ENCODE measurements around the gene MAML2. TPM values are rescaled to one million over a fixed set of nuclear protein-coding genes. Genes with fewer than 3 reads are reported as not detected.

The MAML2 gene
- total RNA-seq, 4 donors from 2014 or later: 15.9 to 31.9 (median 24.9) TPM

GRCh38 chr11:96102664-96103078, 240.3 kb downstream of the MAML2 start:
- Histone ChIP-seq H3K27ac (no peak overlapping the region), H3K4me1 (peaks cover 10 to 19% (median 18%) of the 10 kb centered on the region in 4 donors), H3K36me3 (no peaks in the 10 kb centered on the region), H3K27me3 (no peaks in the 10 kb centered on the region), H3K9me3 (no peaks in the 10 kb centered on the region), H3K4me3 (no peak overlapping the region)
- intact Hi-C loops (cut with DNase I; ENCODE audit: low total_unique reads) (no loop called here), in situ Hi-C loops (cut with MboI; ENCODE audit: low pct_ligation_motif_present in 1 of 4, low pct_unique_long_range_greater_than_20kb in 1 of 4, low sequenced_read_pairs in 3 of 4) (no loop called here)
- TF ChIP-seq, protein P1, sequence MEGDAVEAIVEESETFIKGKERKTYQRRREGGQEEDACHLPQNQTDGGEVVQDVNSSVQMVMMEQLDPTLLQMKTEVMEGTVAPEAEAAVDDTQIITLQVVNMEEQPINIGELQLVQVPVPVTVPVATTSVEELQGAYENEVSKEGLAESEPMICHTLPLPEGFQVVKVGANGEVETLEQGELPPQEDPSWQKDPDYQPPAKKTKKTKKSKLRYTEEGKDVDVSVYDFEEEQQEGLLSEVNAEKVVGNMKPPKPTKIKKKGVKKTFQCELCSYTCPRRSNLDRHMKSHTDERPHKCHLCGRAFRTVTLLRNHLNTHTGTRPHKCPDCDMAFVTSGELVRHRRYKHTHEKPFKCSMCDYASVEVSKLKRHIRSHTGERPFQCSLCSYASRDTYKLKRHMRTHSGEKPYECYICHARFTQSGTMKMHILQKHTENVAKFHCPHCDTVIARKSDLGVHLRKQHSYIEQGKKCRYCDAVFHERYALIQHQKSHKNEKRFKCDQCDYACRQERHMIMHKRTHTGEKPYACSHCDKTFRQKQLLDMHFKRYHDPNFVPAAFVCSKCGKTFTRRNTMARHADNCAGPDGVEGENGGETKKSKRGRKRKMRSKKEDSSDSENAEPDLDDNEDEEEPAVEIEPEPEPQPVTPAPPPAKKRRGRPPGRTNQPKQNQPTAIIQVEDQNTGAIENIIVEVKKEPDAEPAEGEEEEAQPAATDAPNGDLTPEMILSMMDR (IDR thresholded peaks at IDR 0.05): no peak
- TF ChIP-seq EP300 (IDR thresholded peaks at IDR 0.05; ENCODE audit: low read depth) (no peak), POLR2A (IDR thresholded peaks at IDR 0.05) (no peak)
- no peak for DNase-seq
- WGBS, 2 donors (ENCODE audit: low coverage in 1 of 2): 64 to 84% methylated on average over 2 of the region's 2 CpGs

DNA sequence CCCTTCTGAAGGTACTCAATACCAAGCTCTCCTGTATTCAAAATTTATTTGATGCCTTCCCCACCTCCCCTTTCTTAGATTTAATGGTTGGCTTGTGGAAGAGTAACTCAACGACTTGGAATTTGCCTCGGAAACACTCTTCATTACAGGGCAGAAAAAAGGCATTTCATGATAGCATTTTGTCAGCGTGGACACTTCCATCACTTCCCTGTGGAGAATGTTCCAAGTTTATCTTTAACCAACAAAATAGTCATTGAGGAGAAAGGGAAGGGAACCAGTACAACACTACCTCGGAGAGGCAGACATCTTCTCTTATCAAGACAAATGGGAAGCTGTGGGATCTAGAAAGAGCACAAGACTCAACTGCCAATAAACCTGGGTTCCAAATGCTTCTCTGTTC, 241.8 kb downstream of the MAML2 start:
- H3K36me3 ChIP-seq: no peaks in the 10 kb centered on the region
- H3K27ac ChIP-seq: no peak overlapping the region
- peaks cover 15 to 34% (median 31%) of the 10 kb centered on the region in 4 donors for H3K4me1 ChIP-seq
- DNase-seq: no peak
- intact Hi-C loops (cut with DNase I; ENCODE audit: low total_unique reads): no loop called here
- no peaks in the 10 kb centered on the region for H3K9me3 ChIP-seq
- 66 to 76% methylated on average over 4 of the region's 4 CpGs for WGBS, 2 donors (ENCODE audit: low coverage in 1 of 2)
- in situ Hi-C loops (cut with MboI; ENCODE audit: low pct_ligation_motif_present in 1 of 4, low pct_unique_long_range_greater_than_20kb in 1 of 4, low sequenced_read_pairs in 3 of 4): no loop called here
- H3K27me3 ChIP-seq: no peaks in the 10 kb centered on the region
- TF ChIP-seq POLR2AphosphoS5 (IDR thresholded peaks at IDR 0.05): no peak
- H3K4me3 ChIP-seq: no peak overlapping the region

GRCh38 chr11:96098511-96099241, 244.3 kb downstream of the MAML2 start:
- H3K4me3 ChIP-seq: no peak overlapping the region
- peak overlapping the region; percentile 67 to 75 (median 70) for H3K27ac ChIP-seq
- H3K27me3 ChIP-seq: no peaks in the 10 kb centered on the region
- peaks cover 15 to 54% (median 40%) of the 10 kb centered on the region in 4 donors for H3K4me1 ChIP-seq
- intact Hi-C loops (cut with DNase I; ENCODE audit: low total_unique reads) (no loop called here), in situ Hi-C loops (cut with MboI; ENCODE audit: low pct_ligation_motif_present in 1 of 4, low pct_unique_long_range_greater_than_20kb in 1 of 4, low sequenced_read_pairs in 3 of 4) (no loop called here)
- DNase-seq: no peak
- H3K9me3 ChIP-seq: no peaks in the 10 kb centered on the region
- TF ChIP-seq EP300 (IDR thresholded peaks at IDR 0.05; ENCODE audit: low read depth): no peak
- no peak for TF ChIP-seq POLR2A (IDR thresholded peaks at IDR 0.05)
- no peaks in the 10 kb centered on the region for H3K36me3 ChIP-seq
- WGBS, 2 donors (ENCODE audit: low coverage in 1 of 2): 47 to 54% methylated on average over 7 of the region's 7 CpGs

DNA sequence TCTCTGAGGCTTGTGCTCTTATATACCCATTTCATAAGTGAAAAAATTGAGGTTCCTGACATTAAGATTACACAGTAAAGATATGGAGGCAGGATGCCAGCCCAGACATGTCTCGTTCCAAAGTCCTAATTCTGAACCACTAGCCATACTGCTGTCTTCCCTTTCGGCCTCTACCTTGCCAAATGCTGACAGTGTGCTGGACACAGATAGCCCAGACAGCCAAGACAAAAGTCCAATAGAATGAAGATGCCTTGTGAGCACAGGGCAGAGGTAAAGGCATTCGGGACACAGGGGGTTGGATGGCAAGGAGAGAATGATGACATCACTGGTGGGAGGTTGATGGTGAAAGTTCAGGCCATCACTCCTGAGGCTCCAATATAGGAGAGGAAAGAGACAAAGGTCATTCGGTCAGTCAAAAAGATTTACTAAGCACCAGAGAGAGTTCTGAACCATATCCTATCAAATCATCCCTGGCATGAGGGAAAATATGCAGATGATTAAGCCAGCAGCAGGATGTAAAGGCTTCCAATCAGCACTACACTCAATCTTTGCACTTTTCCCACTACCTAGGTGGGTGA, 245.1 kb downstream of the MAML2 start:
- peak overlapping the region; percentile 67 to 75 (median 70) for H3K27ac ChIP-seq
- H3K9me3 ChIP-seq: no peaks in the 10 kb centered on the region
- H3K4me3 ChIP-seq: no peak overlapping the region
- peaks cover 15 to 54% (median 40%) of the 10 kb centered on the region in 4 donors for H3K4me1 ChIP-seq
- no peaks in the 10 kb centered on the region for H3K27me3 ChIP-seq
- no peaks in the 10 kb centered on the region for H3K36me3 ChIP-seq
- no peak for TF ChIP-seq POLR2A (IDR thresholded peaks at IDR 0.05)
- TF ChIP-seq, protein P1 (IDR thresholded peaks at IDR 0.05): no peak
- TF ChIP-seq POLR2AphosphoS5 (IDR thresholded peaks at IDR 0.05): no peak
- TF ChIP-seq EP300 (IDR thresholded peaks at IDR 0.05; ENCODE audit: low read depth): no peak
- DNase-seq: peak; percentile 23
- in situ Hi-C loops (cut with MboI; ENCODE audit: low pct_ligation_motif_present in 1 of 4, low pct_unique_long_range_greater_than_20kb in 1 of 4, low sequenced_read_pairs in 3 of 4): no loop called here
- intact Hi-C loops (cut with DNase I; ENCODE audit: low total_unique reads): no loop called here
- WGBS, 2 donors (ENCODE audit: low coverage in 1 of 2): 56 to 67% methylated on average over 3 to 4 of the region's 4 CpGs

GRCh38 chr11:96096360-96096759, 246.6 kb downstream of the MAML2 start:
- no peaks in the 10 kb centered on the region for H3K27me3 ChIP-seq
- no peak for TF ChIP-seq POLR2AphosphoS5 (IDR thresholded peaks at IDR 0.05)
- TF ChIP-seq POLR2A (IDR thresholded peaks at IDR 0.05): no peak
- TF ChIP-seq EP300 (IDR thresholded peaks at IDR 0.05; ENCODE audit: low read depth): no peak
- TF ChIP-seq, protein P1 (IDR thresholded peaks at IDR 0.05): no peak

More at GRCh38 chr11:96096360-96096759, 246.6 kb downstream of the MAML2 start:
- no peaks in the 10 kb centered on the region for H3K36me3 ChIP-seq
- no peaks in the 10 kb centered on the region for H3K9me3 ChIP-seq
- 55 to 61% methylated on average over 4 of the region's 4 CpGs for WGBS, 2 donors (ENCODE audit: low coverage in 1 of 2)
- peaks cover 15 to 54% (median 40%) of the 10 kb centered on the region in 4 donors for H3K4me1 ChIP-seq
- H3K27ac ChIP-seq: peak overlapping the region; percentile 42 to 68 (median 60)
- intact Hi-C loops (cut with DNase I; ENCODE audit: low total_unique reads): no loop called here
- in situ Hi-C loops (cut with MboI; ENCODE audit: low pct_ligation_motif_present in 1 of 4, low pct_unique_long_range_greater_than_20kb in 1 of 4, low sequenced_read_pairs in 3 of 4): no loop called here
- H3K4me3 ChIP-seq: no peak overlapping the region
- no peak for DNase-seq
